ENCODE measurements around the gene PLAC1. TPM values are rescaled to one million over a fixed set of nuclear protein-coding genes. Genes with fewer than 3 reads are reported as not detected.

The PLAC1 gene
- total RNA-seq, 1 experiment from 2014 or later: 0.91 TPM

DNA sequence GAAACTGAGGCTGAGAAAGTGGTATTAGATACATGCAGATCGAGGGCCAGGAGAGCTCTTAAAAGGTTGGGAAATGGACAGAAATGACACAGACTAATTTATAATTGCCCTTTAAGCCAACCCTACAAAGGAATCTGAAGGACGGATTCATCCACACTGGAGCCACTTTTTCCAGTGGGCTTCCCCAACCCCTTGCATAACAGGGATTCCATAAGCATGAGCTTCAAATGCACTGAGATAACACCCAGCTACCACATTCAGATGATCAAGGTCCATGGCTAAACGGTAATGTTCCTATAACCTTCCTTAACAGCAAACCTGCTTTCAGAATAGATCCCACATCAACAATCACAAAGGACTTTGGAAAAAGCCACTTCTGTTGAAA lies 34.2 kb downstream of the PLAC1 start:
- Mint-ChIP-seq H3K27ac (ENCODE audit: low read depth, unreplicated experiment) (no peak overlapping the region), H3K4me1 (ENCODE audit: insufficient read depth, unreplicated experiment) (peaks cover 24% of the 10 kb centered on the region), H3K36me3 (ENCODE audit: insufficient read depth, unreplicated experiment) (no peaks in the 10 kb centered on the region), H3K27me3 (ENCODE audit: insufficient read depth, unreplicated experiment) (no peaks in the 10 kb centered on the region), H3K9me3 (ENCODE audit: unreplicated experiment) (no peaks in the 10 kb centered on the region), H3K4me3 (ENCODE audit: unreplicated experiment) (no peak overlapping the region)
- ChIA-PET POLR2A (interaction anchor here (0.8 to 1.2 kb wide), 3 partner anchors 12 to 61 kb away, joined by 3 to 4 read pairs (median 3); no protein-coding TSS in a partner anchor), CTCF (interaction anchor here (1.4 to 1.9 kb wide), 2 partner anchors 20 to 22 kb away, joined by 3 to 5 read pairs; no protein-coding TSS in a partner anchor)
- DNase-seq (ENCODE audit: unreplicated experiment): no peak
- intact Hi-C loops (cut with micrococcal nuclease): no loop called here
- TF ChIP-seq, protein P1, sequence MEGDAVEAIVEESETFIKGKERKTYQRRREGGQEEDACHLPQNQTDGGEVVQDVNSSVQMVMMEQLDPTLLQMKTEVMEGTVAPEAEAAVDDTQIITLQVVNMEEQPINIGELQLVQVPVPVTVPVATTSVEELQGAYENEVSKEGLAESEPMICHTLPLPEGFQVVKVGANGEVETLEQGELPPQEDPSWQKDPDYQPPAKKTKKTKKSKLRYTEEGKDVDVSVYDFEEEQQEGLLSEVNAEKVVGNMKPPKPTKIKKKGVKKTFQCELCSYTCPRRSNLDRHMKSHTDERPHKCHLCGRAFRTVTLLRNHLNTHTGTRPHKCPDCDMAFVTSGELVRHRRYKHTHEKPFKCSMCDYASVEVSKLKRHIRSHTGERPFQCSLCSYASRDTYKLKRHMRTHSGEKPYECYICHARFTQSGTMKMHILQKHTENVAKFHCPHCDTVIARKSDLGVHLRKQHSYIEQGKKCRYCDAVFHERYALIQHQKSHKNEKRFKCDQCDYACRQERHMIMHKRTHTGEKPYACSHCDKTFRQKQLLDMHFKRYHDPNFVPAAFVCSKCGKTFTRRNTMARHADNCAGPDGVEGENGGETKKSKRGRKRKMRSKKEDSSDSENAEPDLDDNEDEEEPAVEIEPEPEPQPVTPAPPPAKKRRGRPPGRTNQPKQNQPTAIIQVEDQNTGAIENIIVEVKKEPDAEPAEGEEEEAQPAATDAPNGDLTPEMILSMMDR (IDR thresholded peaks at IDR 0.05; ENCODE audit: unreplicated experiment): no peak
- BruUV-seq (replicated peaks): no TSS peak

DNA sequence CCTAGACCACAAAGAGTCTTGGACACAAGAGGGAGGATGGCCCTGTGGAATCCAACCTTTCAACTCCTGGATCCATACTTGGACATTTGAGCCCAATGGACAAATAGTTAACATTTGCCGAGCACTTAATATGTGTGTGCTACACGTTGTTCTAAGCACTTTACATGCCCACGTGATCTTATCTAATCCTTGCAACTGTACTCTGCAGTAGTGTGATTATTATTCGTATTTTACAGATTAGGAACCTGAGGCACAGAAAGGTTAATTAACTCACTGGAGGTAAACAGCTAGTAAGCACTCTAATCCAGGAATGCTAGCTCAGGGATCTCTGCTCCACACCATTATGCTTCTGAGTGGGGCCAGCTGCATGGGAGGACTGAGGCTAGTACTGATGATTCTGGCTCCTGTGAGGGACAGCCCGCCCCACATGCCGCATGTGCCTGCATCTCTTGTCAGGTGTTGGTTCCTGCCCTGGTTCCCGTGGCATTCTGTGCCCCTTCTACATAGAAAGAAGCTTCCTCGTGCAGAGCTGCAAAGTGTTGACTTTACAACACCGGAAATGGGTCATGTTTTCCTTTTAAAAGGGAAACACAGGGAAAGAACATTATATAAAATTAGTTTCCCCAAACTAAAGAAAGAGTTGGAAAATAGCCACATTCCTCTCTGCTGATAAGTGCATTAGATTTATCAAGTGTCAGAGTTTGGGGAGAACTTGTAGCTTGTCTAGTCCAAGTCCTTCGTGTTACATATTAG lies 34.8 kb downstream of the PLAC1 start:
- BruUV-seq (replicated peaks): no TSS peak
- no peak overlapping the region for H3K27ac Mint-ChIP-seq (ENCODE audit: low read depth, unreplicated experiment)
- peaks cover 24% of the 10 kb centered on the region for H3K4me1 Mint-ChIP-seq (ENCODE audit: insufficient read depth, unreplicated experiment)
- CTCF ChIA-PET: interaction anchor here (0.5 to 1.9 kb wide), 4 partner anchors 19 to 577 kb away, joined by 3 to 5 read pairs (median 3); no protein-coding TSS in a partner anchor
- H3K4me3 Mint-ChIP-seq (ENCODE audit: unreplicated experiment): no peak overlapping the region
- POLR2A ChIA-PET: interaction anchor here (1.1 to 3.1 kb wide), 3 partner anchors 12 to 62 kb away, joined by 3 to 13 read pairs (median 3); no protein-coding TSS in a partner anchor
- TF ChIP-seq, protein P1 (IDR thresholded peaks at IDR 0.05; ENCODE audit: unreplicated experiment): no peak
- H3K36me3 Mint-ChIP-seq (ENCODE audit: insufficient read depth, unreplicated experiment): no peaks in the 10 kb centered on the region
- no peaks in the 10 kb centered on the region for H3K9me3 Mint-ChIP-seq (ENCODE audit: unreplicated experiment)
- intact Hi-C loops (cut with micrococcal nuclease): no loop called here
- no peak for DNase-seq (ENCODE audit: unreplicated experiment)
- no peaks in the 10 kb centered on the region for H3K27me3 Mint-ChIP-seq (ENCODE audit: insufficient read depth, unreplicated experiment)

DNA sequence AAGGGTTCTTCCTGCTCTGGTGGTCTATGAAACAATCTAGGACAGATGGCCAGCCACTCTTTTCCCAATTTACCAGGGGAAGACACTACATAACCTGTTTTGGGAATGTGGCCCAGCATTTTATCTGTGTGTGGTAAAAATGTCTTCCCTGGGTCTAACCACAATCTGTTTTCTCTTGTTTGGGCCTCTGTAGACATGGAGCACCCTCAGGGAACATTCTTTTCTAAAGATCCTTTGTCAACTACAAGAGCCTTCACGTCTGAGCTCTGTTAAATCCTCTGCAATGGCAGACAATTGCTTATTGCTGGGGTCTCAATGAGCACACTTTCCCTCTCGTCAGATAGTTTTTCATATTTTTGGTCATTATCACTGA lies 35.5 kb downstream of the PLAC1 start:
- no peak overlapping the region for H3K27ac Mint-ChIP-seq (ENCODE audit: low read depth, unreplicated experiment)
- peak; percentile 30 for DNase-seq (ENCODE audit: unreplicated experiment)
- POLR2A ChIA-PET: interaction anchor here (0.6 to 3.1 kb wide), 5 partner anchors 14 to 140 kb away, joined by 3 to 13 read pairs (median 3); no protein-coding TSS in a partner anchor
- H3K4me3 Mint-ChIP-seq (ENCODE audit: unreplicated experiment): no peak overlapping the region
- TF ChIP-seq, protein P1 (IDR thresholded peaks at IDR 0.05; ENCODE audit: unreplicated experiment): no peak
- no peaks in the 10 kb centered on the region for H3K27me3 Mint-ChIP-seq (ENCODE audit: insufficient read depth, unreplicated experiment)
- CTCF ChIA-PET: interaction anchor here (0.5 to 1.4 kb wide), 4 partner anchors 19 to 578 kb away, joined by 3 to 4 read pairs (median 3); no protein-coding TSS in a partner anchor
- no peaks in the 10 kb centered on the region for H3K9me3 Mint-ChIP-seq (ENCODE audit: unreplicated experiment)
- peaks cover 24% of the 10 kb centered on the region for H3K4me1 Mint-ChIP-seq (ENCODE audit: insufficient read depth, unreplicated experiment)
- BruUV-seq (replicated peaks): no TSS peak
- intact Hi-C loops (cut with micrococcal nuclease): loop anchor here (1.0 kb wide), 1 partner anchor 49 kb away; no protein-coding TSS in a partner anchor
- no peaks in the 10 kb centered on the region for H3K36me3 Mint-ChIP-seq (ENCODE audit: insufficient read depth, unreplicated experiment)

DNA sequence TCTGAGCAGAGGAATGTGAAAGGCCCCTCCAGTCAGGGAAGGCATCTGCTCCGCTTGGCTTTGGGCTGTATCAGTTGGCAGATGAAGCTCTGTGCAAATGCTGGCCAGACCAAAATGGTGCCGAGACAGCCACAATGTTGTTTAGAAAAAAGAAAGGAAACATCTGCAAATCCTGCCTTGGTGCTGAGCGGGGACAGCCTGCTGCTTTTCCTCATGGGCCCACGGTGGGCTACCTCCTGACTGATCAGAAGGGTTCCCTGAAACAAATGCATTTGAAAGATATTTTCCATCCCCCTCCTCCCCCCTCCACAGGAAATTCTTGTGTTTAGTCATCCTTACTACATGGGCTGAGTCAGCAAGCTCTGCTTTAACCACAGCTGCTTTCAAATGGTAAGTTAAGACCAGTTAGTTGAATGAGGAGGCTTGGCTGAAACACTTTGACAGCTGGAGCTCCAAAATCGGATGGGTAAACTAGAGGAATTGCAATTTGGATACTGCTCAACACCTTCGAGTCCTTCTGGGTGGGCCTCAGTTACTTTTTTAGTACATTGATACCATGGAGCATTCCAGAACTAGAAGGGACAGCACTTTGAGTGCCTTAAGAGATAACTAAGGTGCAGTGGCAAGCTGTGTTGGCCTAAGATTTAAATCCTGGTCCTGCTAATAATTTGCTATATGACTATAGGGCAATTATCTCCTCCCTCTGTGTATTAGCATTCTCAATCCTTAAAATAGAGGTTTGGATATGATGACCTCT lies 36.0 kb downstream of the PLAC1 start:
- DNase-seq (ENCODE audit: unreplicated experiment): peak; percentile 81
- no TSS peak for BruUV-seq (replicated peaks)
- Mint-ChIP-seq H3K27me3 (ENCODE audit: insufficient read depth, unreplicated experiment) (no peaks in the 10 kb centered on the region), H3K9me3 (ENCODE audit: unreplicated experiment) (no peaks in the 10 kb centered on the region), H3K36me3 (ENCODE audit: insufficient read depth, unreplicated experiment) (no peaks in the 10 kb centered on the region), H3K27ac (ENCODE audit: low read depth, unreplicated experiment) (no peak overlapping the region), H3K4me1 (ENCODE audit: insufficient read depth, unreplicated experiment) (peaks cover 24% of the 10 kb centered on the region), H3K4me3 (ENCODE audit: unreplicated experiment) (peak overlapping the region; percentile 14)
- intact Hi-C loops (cut with micrococcal nuclease): loop anchor here (1.0 kb wide), 1 partner anchor 49 kb away; no protein-coding TSS in a partner anchor
- TF ChIP-seq, protein P1 (IDR thresholded peaks at IDR 0.05; ENCODE audit: unreplicated experiment): no peak
- POLR2A ChIA-PET: interaction anchor here (0.6 to 3.1 kb wide), 6 partner anchors 14 to 141 kb away, joined by 3 to 13 read pairs (median 3); no protein-coding TSS in a partner anchor
- CTCF ChIA-PET: interaction anchor here (0.7 to 1.4 kb wide), 3 partner anchors 18 to 131 kb away, joined by 3 to 4 read pairs (median 4); no protein-coding TSS in a partner anchor

Measured in MCF 10A (cell line).